Sigmoid colon (tissue), 7 donors: ENCODE results near the gene FMNL2. TPM values are rescaled to one million over a fixed set of nuclear protein-coding genes. Genes with fewer than 3 reads are reported as not detected.

Source experiments
- DNase-seq: peaks from one replicate; pipeline ENCODE4 v3.0.0-alpha.2; 2019
- H3K27ac ChIP-seq, 4 donors: fragments of 200-600 bp; sonication (generic); one replicate each; pipeline ENCODE4 v1.5.1; 2016 to 2019; ENCODE audit warnings: mild to moderate bottlenecking in 1 of 4
- H3K27me3 ChIP-seq, 3 donors: fragments of 200-600 bp; sonication (generic); one replicate each; pipeline ENCODE4 v1.5.1; 2019; ENCODE audit warnings: mild to moderate bottlenecking in 1 of 3
- H3K36me3 ChIP-seq, 4 donors: fragments of 200-600 bp; sonication (generic); one replicate each; pipeline ENCODE4 v1.5.1; 2016 to 2019
- H3K4me1 ChIP-seq, 4 donors: fragments of 200-600 bp; sonication (generic); one replicate each; pipeline ENCODE4 v1.5.1; 2017 to 2019
- H3K4me3 ChIP-seq, 4 donors: fragments of 200-600 bp; sonication (generic); one replicate each; pipeline ENCODE4 v1.5.1; 2017 to 2019; ENCODE audit warnings: mild to moderate bottlenecking in 2 of 4, moderate library complexity in 1 of 4
- H3K9me3 ChIP-seq, 4 donors: fragments of 200-600 bp in 3 of 4; sonication (generic) in 3 of 4; one replicate each; pipeline versions ENCODE4 v1.5.1 to v1.6.1; 2013 to 2019
- CTCF ChIP-seq, 4 experiments: fragments of 450-650 bp in 3 of 4; fragments of 200-600 bp in 1 of 4; IDR thresholded peaks; one replicate each; pipeline ENCODE4 v1.5.1; 2016 to 2019; ENCODE audit warnings: antibody characterized with exemption in 4 of 4, mild to moderate bottlenecking in 3 of 4, moderate library complexity in 2 of 4
- EP300 ChIP-seq, 4 donors: sonication (generic); formaldehyde crosslinking; IDR thresholded peaks; one replicate each; pipeline ENCODE4 v1.6.1; 2017; ENCODE audit warnings: antibody characterized with exemption in 4 of 4
- POLR2A ChIP-seq, 2 donors: fragments of 450-650 bp; IDR thresholded peaks; one replicate each; pipeline ENCODE4 v1.6.1; 2016; ENCODE audit warnings: antibody characterized with exemption in 2 of 2, mild to moderate bottlenecking in 2 of 2, moderate library complexity in 2 of 2
- POLR2AphosphoS5 ChIP-seq, 4 donors: sonication (generic); formaldehyde crosslinking; IDR thresholded peaks; one replicate each; pipeline ENCODE4 v1.6.1; 2017; ENCODE audit warnings: antibody characterized with exemption in 4 of 4
- WGBS, 2 donors: extraction: QIAGEN DNeasy Blood & Tissue Kit; methylation state at CpG; one replicate each; pipeline ENCODE4 v1.1.7; 2013; 5-methylcytosine and 5-hydroxymethylcytosine counted together
- intact Hi-C: fragments of 100-400 bp; cut with DNase I; formaldehyde crosslinking; loops from one replicate; pipeline ENCODE4 v1.15.1; 2023
- polyA plus RNA-seq, 3 donors: library from polyadenylated mRNA; stranded (reverse); fragments of 200-250 nt; gene quantifications; one replicate each; pipeline ENCODE4 v1.2.3, GENCODE V29; 2013
- total RNA-seq, 4 donors: library from RNA; depleted of rRNA; stranded (reverse); fragments of >200 nt; gene quantifications; one replicate each; pipeline ENCODE4 v1.1.0, GENCODE V29; 2016
- donor health status: healthy with polysubstance abuse.
- donor health status: Bipolar disorder and iron deficiency.
- donor health status: healthy.

Gene FMNL2
- total and polyA plus RNA-seq, 7 donors, result 9.4 to 30.5 (median 17.8) TPM

DNA sequence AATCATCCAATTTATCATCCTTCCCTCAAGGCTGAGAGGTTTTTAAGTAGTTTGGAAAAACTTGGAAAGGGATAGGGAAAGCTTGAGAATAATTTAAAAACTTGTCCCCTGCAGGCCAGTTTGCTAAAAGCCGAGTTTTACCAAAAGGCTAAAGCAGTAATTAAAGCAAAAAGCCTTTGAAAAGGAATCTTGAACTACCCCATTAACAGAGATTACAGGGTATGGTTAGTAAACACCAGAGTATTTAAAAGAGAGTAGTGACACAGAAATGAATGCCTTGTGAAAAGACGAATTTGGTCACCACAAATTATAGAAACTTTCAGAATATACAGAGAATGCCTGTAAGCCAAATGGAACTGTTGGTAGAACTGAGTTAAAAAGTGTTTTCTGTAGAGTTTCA is 85.0 kb downstream of the FMNL2 start:
- Histone ChIP-seq H3K27me3 (no peaks in the 10 kb centered on the region), H3K36me3 (no peaks in the 10 kb centered on the region), H3K4me3 (no peak overlapping the region), H3K27ac (no peak overlapping the region), H3K9me3 (no peaks in the 10 kb centered on the region), H3K4me1 (peaks cover 0 to 25% (median 11%) of the 10 kb centered on the region in 4 donors)
- 82 to 83% methylated on average over 2 of the region's 2 CpGs for WGBS, 2 donors
- intact Hi-C loops, result no loop called here
- no peak for TF ChIP-seq POLR2A (IDR thresholded peaks at IDR 0.05)
- no peak for TF ChIP-seq CTCF (IDR thresholded peaks at IDR 0.05)
- no peak for TF ChIP-seq EP300 (IDR thresholded peaks at IDR 0.05)
- TF ChIP-seq POLR2AphosphoS5 (IDR thresholded peaks at IDR 0.05), result no peak
- DNase-seq, result no peak

DNA sequence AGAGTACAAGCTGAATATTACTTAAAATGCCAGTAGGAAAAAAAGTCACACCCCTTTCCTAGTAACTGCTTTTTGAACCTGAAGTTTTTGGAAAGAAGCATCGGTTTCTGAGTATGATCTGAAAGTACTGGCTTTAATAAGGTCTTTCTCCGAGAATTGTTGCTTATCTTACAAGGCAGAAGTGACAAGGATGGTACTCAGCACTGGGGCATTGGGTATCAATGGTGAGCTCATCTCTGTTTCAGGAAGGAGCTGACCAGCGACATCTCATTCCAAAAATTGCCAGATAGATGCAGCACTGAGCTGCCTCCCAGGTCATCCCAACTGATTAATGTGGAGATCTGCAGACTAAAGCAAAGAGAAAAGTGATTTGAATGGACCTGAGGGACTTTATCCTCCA is 85.4 kb downstream of the FMNL2 start:
- no peaks in the 10 kb centered on the region for H3K9me3 ChIP-seq
- no peak for DNase-seq
- 84 to 90% methylated on average over 3 of the region's 3 CpGs for WGBS, 2 donors
- TF ChIP-seq CTCF (IDR thresholded peaks at IDR 0.05) (no peak), POLR2A (IDR thresholded peaks at IDR 0.05) (no peak), EP300 (IDR thresholded peaks at IDR 0.05) (no peak), POLR2AphosphoS5 (IDR thresholded peaks at IDR 0.05) (no peak)
- H3K4me3 ChIP-seq, result no peak overlapping the region
- intact Hi-C loops, result no loop called here
- H3K4me1 ChIP-seq, result peaks cover 0 to 25% (median 11%) of the 10 kb centered on the region in 4 donors
- H3K27me3 ChIP-seq, result no peaks in the 10 kb centered on the region
- peak overlapping the region in 1 of 4 donors; percentile 61 for H3K27ac ChIP-seq
- H3K36me3 ChIP-seq, result no peaks in the 10 kb centered on the region

DNA sequence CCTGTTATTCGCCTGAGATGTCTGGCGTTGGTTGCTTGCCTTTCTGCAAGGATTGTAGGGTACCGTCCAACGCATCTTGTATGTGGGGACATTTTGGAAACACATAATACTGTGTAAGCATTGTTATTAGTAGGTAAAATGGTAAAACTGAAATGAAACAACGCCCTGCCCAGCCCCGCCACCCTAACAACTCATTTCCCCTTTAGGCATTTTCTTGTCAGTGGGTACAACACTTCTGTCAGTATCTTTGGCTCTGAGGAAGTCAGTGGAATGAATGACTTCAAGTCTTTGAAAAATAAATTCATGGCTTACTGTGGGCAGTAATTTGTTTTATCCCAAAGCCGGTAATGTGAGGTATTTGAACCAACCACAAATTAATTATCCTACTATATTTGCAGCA is 86.0 kb downstream of the FMNL2 start:
- TF ChIP-seq CTCF (IDR thresholded peaks at IDR 0.05), result no peak
- no peak for TF ChIP-seq EP300 (IDR thresholded peaks at IDR 0.05)
- no peak for TF ChIP-seq POLR2AphosphoS5 (IDR thresholded peaks at IDR 0.05)
- TF ChIP-seq POLR2A (IDR thresholded peaks at IDR 0.05), result no peak
- H3K27me3 ChIP-seq, result no peaks in the 10 kb centered on the region
- intact Hi-C loops, result no loop called here
- H3K4me1 ChIP-seq, result peaks cover 0 to 25% (median 9%) of the 10 kb centered on the region in 4 donors
- H3K9me3 ChIP-seq, result no peaks in the 10 kb centered on the region
- peak overlapping the region in 3 of 4 donors; percentile 5 to 61 (median 48) for H3K27ac ChIP-seq
- WGBS, 2 donors, result 92 to 93% methylated on average over 7 of the region's 7 CpGs
- H3K36me3 ChIP-seq, result no peaks in the 10 kb centered on the region
- no peak overlapping the region for H3K4me3 ChIP-seq
- no peak for DNase-seq

GRCh38 chr2:152421521-152422370 is 86.8 kb downstream of the FMNL2 start:
- intact Hi-C loops, result no loop called here
- 37 to 49% methylated on average over 8 of the region's 8 CpGs for WGBS, 2 donors
- no peak for DNase-seq

More at GRCh38 chr2:152421521-152422370, 86.8 kb downstream of the FMNL2 start:
- peak overlapping the region in 3 of 4 donors; percentile 5 to 61 (median 48) for H3K27ac ChIP-seq
- no peaks in the 10 kb centered on the region for H3K27me3 ChIP-seq
- no peaks in the 10 kb centered on the region for H3K36me3 ChIP-seq
- H3K4me3 ChIP-seq, result no peak overlapping the region
- H3K9me3 ChIP-seq, result no peaks in the 10 kb centered on the region
- H3K4me1 ChIP-seq, result peaks cover 0 to 26% (median 8%) of the 10 kb centered on the region in 4 donors
- TF ChIP-seq POLR2AphosphoS5 (IDR thresholded peaks at IDR 0.05) (peak; percentile 9 to 72 (median 28)), CTCF (IDR thresholded peaks at IDR 0.05) (no peak), EP300 (IDR thresholded peaks at IDR 0.05) (peak in 2 of 4 donors; percentile 45 to 71)
